ENCODE measurements around the gene TFR2.

Gene TFR2

DNA sequence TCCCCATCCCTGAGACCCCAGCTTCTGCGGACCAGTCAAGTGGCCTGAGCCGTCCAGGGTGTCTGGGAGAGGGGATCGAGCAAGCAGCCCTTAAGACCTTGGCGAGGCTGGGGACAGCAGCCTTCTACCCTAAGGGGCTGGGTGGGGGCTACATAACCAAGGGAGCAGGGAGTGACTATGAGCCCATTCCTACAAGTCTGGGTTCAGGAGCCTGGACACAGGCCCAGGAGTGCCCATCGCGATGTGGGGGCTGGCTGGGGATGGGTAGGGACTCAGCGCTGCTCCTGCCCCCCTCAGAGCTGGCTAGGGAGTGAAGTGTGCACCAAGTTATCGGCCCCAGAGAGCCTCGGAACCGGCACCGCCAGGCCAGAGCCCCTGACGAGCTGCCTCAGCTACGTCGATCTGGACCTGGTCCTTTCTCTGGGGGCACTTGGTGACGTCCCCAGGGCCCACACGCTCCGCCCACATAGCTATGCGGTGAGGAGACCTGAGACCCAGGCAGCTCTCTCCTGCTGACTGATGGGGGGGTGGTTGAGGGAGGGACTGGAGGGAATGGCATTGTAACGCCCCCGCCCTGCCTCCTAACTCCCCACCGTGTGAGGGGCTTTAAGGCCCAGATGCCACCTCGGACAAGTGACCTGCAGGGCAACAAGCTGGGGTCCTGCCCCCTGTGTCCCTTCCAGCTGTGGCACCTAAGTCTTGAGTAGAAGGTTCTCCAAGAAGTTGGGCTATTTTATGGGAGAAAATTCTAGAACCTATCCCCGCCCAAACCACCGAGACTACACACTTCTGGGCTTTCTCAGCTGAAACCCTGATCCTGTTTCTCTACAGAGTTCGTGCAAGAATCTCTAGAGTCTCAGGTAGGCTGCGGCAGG lies 70.2 kb downstream of the TFR2 start:
- DNase-seq: no peak
